Pancreas (tissue), 10 donors: ENCODE measurements around the gene DEF6. TPM values are rescaled to one million over a fixed set of nuclear protein-coding genes. Genes with fewer than 3 reads are reported as not detected.

Source experiments
- ATAC-seq, 4 donors: fragments of 200-7000 bp; cut with Tn5 transposase; one replicate each; pipeline versions ENCODE4 v1.8.0 to v1.9.1; 2020; ENCODE audit warnings: mild to moderate bottlenecking in 4 of 4, moderate library complexity in 4 of 4
- DNase-seq, 6 donors: peaks; one replicate each; pipeline ENCODE4 v3.0.0-alpha.2; 2020
- FAIRE-seq: peaks from 2 replicates; lab custom pipeline; 2012; peaks lifted over from hg19 to GRCh38; lab: Jason Lieb, UNC
- H3K27ac ChIP-seq, 4 donors: fragments of 200-600 bp; sonication (generic); 1 replicate in 3 of 4; 2 replicates in 1 of 4; pipeline versions ENCODE4 v1.5.0 to v1.8.0; 2020
- H3K27me3 ChIP-seq, 4 donors: fragments of 200-600 bp; one replicate each; pipeline ENCODE4 v1.8.0; 2021
- H3K36me3 ChIP-seq, 3 donors: fragments of 200-600 bp; sonication (generic) in 1 of 3; one replicate each; pipeline versions ENCODE4 v1.5.0 to v1.8.0; 2020 to 2021
- H3K4me1 ChIP-seq, 3 donors: fragments of 200-600 bp; one replicate each; pipeline ENCODE4 v1.8.0; 2021
- H3K4me3 ChIP-seq, 4 donors: fragments of 200-600 bp; sonication (generic) in 2 of 4; one replicate each; pipeline versions ENCODE4 v1.5.0 to v1.8.0; 2020 to 2021
- H3K9me3 ChIP-seq, 4 donors: fragments of 200-600 bp; one replicate each; pipeline ENCODE4 v1.8.0; 2021
- WGBS, 2 donors: extraction: QIAGEN DNeasy Blood & Tissue Kit; methylation state at CpG; one replicate each; pipeline ENCODE4 v1.1.7; 2013; 5-methylcytosine and 5-hydroxymethylcytosine counted together
- intact Hi-C, 3 donors: fragments of 100-400 bp; cut with DNase I; formaldehyde crosslinking; loops; one replicate each; pipeline versions ENCODE4 v1.11.1 to v1.14.2; 2022
- polyA plus RNA-seq, 2 donors: library from polyadenylated mRNA; stranded (reverse); fragments of 200-250 nt; gene quantifications; one replicate each; pipeline ENCODE4 v1.2.3, GENCODE V29; 2013
- total RNA-seq, 6 donors: library from RNA; stranded (reverse); fragmentation: NEBNext Ultra II Directional in 4 of 6; extraction: Animal tissue kit (Norgen Biotek cat#: 25700) in 4 of 6; gene quantifications; one replicate each; pipeline versions ENCODE4 v1.2.1 to v1.2.4, GENCODE V29; 2021 to 2023
- TF ChIP-seq, protein P1 (sequence below), 4 donors: fragments of 200-600 bp; sonication (generic) in 3 of 4; IDR thresholded peaks; one replicate each; pipeline versions ENCODE4 v1.5.0 to v1.8.0; 2021; ENCODE audit warnings: antibody characterized with exemption in 4 of 4
- donor health status: healthy with polysubstance abuse.
- donor health status: DM: no; HTN: no; CAD: no; lungs with moderate emphysema.
- donor health status: DM: no; HTN: no; CAD: no.
- donor health status: control.
- donor health status: control.
- donor health status: Bipolar disorder and iron deficiency.
- donor health status: DM: yes; HTN: yes; CAD: no.
- donor health status: DM: no; HTN: no; CAD: no.
- donor health status: DM: no; HTN: no; CAD: no.
- donor health status: DM: yes; HTN: yes; CAD: no.

DEF6 gene
- total and polyA plus RNA-seq, 8 donors, result 9.4 to 40.6 (median 13.6) TPM

DNA sequence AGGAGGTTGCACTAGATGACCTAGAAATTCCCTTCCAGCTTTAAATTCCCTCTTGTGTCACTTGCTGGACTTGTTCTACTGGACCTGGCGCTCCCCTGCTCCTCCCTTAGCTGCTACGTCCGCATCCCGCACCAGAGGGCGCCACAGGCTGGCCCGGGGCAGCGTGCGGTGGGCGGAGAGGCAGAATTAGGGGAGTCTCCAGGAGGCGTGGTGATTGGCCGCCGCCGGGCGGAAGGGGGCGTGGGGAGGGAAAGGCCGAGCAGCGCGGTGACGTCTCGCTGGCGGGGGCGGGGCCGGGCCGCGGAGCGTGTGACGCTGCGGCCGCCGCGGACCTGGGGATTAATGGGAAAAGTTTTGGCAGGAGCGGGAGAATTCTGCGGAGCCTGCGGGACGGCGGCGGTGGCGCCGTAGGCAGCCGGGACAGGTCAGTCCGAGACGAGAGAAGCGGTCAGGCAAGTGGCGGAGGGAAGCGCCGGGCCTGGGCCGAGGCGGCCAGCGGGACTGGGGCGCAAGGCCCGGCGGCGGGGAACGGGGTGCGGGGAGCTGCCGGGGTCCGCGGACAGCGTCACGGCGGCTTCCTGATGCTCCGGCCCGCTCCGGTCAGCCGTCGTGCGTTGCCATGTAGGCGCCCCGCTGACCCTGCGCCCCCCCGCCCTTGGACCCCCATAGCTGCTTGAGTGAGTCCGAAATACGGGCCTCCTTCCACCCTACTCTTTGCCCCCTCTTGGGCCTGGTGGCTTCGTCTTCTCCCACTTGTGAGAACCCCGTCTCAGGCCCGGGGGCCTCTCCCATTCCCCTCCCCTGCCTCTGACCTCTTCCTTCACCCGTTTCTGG is 44.9 kb downstream of the DEF6 start, which contains the start of gene PPARD:
PPARD (plus strand) TSS at position 301 of the 834 bp plus-strand sequence. CDS start 68,530 bp downstream, outside the sequence.
- Histone ChIP-seq H3K9me3 (no peaks in the 10 kb centered on the region), H3K4me3 (peak within 1 kb of the TSS; percentile 64 to 95 (median 80)), H3K27ac (peak within 1 kb of the TSS; percentile 50 to 86 (median 72)), H3K4me1 (peaks cover 0 to 13% (median 8%) of the 10 kb centered on the region in 3 donors), H3K27me3 (no peaks in the 10 kb centered on the region), H3K36me3 (no peaks in the 10 kb centered on the region)
- FAIRE-seq, result no peak
- peak; percentile 98 to 100 (median 99) for DNase-seq
- intact Hi-C loops, result loop anchor here in 2 of 3 donors (5.0 to 10.0 kb wide), 2 partner anchors 72 to 105 kb away; no protein-coding TSS in a partner anchor
- TF ChIP-seq, protein P1, sequence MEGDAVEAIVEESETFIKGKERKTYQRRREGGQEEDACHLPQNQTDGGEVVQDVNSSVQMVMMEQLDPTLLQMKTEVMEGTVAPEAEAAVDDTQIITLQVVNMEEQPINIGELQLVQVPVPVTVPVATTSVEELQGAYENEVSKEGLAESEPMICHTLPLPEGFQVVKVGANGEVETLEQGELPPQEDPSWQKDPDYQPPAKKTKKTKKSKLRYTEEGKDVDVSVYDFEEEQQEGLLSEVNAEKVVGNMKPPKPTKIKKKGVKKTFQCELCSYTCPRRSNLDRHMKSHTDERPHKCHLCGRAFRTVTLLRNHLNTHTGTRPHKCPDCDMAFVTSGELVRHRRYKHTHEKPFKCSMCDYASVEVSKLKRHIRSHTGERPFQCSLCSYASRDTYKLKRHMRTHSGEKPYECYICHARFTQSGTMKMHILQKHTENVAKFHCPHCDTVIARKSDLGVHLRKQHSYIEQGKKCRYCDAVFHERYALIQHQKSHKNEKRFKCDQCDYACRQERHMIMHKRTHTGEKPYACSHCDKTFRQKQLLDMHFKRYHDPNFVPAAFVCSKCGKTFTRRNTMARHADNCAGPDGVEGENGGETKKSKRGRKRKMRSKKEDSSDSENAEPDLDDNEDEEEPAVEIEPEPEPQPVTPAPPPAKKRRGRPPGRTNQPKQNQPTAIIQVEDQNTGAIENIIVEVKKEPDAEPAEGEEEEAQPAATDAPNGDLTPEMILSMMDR (IDR thresholded peaks at IDR 0.05), result peak; percentile 87 to 97 (median 94)
- WGBS, 2 donors, result 1% methylated on average over 60 to 77 of the region's 77 CpGs
- peak; percentile 99 to 100 (median 100) for ATAC-seq

DNA sequence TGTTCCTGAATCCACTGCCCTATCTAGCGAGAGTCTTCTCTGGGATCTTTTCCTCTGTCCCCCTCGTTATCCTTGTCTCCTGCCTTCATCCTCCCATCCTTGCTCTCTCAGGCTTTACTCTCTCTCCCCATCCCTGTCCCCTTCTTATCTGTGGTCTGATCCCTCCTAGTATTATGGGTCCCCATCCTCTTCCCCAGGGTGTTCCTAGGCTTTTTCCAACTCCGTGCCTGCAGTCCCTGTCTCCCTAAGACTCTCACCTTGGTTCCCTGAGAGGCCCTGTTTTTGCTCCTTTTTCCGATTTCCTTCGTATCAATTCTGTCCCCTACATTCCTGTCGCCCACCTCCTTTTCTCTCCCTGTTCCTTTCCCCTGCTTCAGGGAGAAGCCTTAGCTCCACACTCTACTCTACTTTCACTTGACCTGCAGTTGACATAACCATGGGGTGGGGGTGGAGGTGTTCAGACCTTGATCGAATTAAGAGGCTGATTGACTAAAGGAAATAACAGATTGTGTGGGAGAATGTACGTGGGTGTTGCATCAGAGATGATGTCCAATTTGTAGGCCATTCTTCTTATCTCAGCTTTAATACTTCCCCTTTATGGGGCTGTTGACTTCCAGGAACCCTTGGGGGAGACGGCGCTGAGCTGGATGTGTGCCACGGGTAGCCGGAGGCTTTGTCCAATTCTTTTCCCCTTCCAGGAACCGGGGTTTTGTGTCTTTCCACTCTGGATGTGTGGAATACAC is 45.6 kb downstream of the DEF6 start:
- WGBS, 2 donors, result 9 to 16% methylated on average over 13 of the region's 13 CpGs

DNA sequence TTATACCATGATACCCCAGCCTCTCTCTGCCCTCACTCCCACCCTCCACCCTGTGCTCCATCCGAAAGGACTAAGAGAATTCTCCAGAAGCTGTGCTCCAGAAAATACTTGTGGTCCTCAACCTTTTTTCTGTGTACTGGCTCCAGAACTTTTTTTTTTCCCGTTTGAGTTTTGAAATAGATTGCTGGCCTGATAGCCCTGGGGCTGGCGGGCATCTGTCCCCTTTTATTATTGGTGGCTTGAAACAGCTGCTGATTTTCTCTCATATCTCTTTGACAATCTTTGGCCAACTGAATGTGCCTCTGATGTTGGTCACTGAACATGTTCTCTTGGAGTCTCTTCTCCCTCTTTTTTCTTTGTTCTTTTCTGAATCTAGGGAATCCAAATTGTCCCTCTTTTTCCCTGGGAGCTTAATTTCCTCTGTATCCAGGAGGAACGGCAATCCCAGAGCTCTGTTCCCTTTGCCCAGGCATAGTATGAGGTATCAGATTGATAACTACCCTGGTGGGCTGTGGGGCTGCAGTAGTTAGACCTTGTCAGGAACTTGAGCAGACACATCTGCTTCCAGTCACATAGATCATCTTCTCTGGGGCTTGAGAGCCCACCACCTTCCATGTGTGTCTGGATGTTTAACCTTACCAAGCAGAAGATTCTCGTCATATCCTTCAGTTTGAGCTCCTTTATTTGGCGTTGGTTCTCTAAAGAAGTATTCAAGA is 46.4 kb downstream of the DEF6 start:
- Histone ChIP-seq H3K4me1 (peaks cover 0 to 13% (median 8%) of the 10 kb centered on the region in 3 donors), H3K4me3 (peak overlapping the region in 2 of 4 donors; percentile 64 to 91), H3K36me3 (no peaks in the 10 kb centered on the region), H3K9me3 (no peaks in the 10 kb centered on the region), H3K27me3 (no peaks in the 10 kb centered on the region), H3K27ac (peak overlapping the region in 2 of 4 donors; percentile 72 to 86)
- TF ChIP-seq, protein P1 (IDR thresholded peaks at IDR 0.05), result no peak
- intact Hi-C loops, result loop anchor here in 2 of 3 donors (5.0 to 10.0 kb wide), 2 partner anchors 71 to 103 kb away; no protein-coding TSS in a partner anchor
- ATAC-seq (no peak), DNase-seq (no peak), FAIRE-seq (no peak)
- 65 to 74% methylated on average over 6 of the region's 6 CpGs for WGBS, 2 donors

More for the DNA sequence above, 45.6 kb downstream of the DEF6 start:
- Histone ChIP-seq H3K4me1 (peaks cover 0 to 13% (median 8%) of the 10 kb centered on the region in 3 donors), H3K4me3 (peak overlapping the region; percentile 64 to 95 (median 80)), H3K27ac (peak overlapping the region; percentile 50 to 86 (median 72)), H3K27me3 (no peaks in the 10 kb centered on the region), H3K9me3 (no peaks in the 10 kb centered on the region), H3K36me3 (no peaks in the 10 kb centered on the region)
- FAIRE-seq (no peak), ATAC-seq (peak in 2 of 4 donors; percentile 3 to 13), DNase-seq (peak in 2 of 6 donors; percentile 21 to 35)
- intact Hi-C loops, result loop anchor here in 2 of 3 donors (5.0 to 10.0 kb wide), 2 partner anchors 72 to 104 kb away; no protein-coding TSS in a partner anchor
- TF ChIP-seq, protein P1 (IDR thresholded peaks at IDR 0.05), result no peak

DNA sequence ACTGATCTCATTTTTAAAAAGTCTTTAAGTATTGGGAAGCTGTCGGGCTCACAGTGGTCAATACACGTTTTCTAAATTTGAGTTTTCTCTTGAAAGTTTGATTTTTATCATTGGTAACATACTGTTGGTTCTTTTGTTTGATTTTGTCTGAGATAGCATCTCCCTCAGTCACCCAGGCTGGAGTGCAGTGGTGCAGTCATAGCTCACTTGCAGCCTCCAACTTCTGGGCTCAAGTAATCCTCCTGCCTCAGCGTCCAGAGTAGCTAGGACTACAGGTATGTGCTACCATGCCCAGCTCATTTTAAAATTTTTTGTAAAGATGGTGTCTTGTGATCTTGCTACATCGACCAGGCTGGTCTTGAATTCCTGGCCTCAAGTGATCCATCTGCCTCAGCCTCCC is 53.8 kb downstream of the DEF6 start:
- no peak for DNase-seq
- H3K9me3 ChIP-seq, result no peaks in the 10 kb centered on the region
- no peaks in the 10 kb centered on the region for H3K27me3 ChIP-seq
- WGBS, 2 donors, result 91% methylated on average over 4 of the region's 4 CpGs
- TF ChIP-seq, protein P1 (IDR thresholded peaks at IDR 0.05), result no peak
- FAIRE-seq, result no peak
- H3K27ac ChIP-seq, result no peak overlapping the region
- intact Hi-C loops, result no loop called here
- H3K36me3 ChIP-seq, result no peaks in the 10 kb centered on the region
- no peak overlapping the region for H3K4me3 ChIP-seq
- H3K4me1 ChIP-seq, result no peaks in the 10 kb centered on the region
- ATAC-seq, result no peak
